Neural progenitor cell (in vitro differentiated cells): ENCODE results near the gene FERMT3. TPM values are rescaled to one million over a fixed set of nuclear protein-coding genes. Genes with fewer than 3 reads are reported as not detected.

Experiments
- DNase-seq: peaks from one replicate; pipeline ENCODE4 v3.0.0-alpha.2; 2016; ENCODE audit warnings: low spot score
- H2AFZ ChIP-seq: fragments of 200-600 bp; sonication (generic); replicated peaks from 2 replicates; pipeline ENCODE4 v1.6.1; 2016; ENCODE audit warnings: antibody characterized with exemption
- H3F3A ChIP-seq: fragments of 200-600 bp; sonication (generic); 2 replicates; pipeline ENCODE4 v1.6.1; 2016; ENCODE audit warnings: antibody characterized with exemption, low read depth
- H3K27ac ChIP-seq: fragments of 200-600 bp; sonication (generic); 2 replicates; pipeline ENCODE4 v1.5.1; 2016; ENCODE audit warnings: mild to moderate bottlenecking
- H3K27me3 ChIP-seq: fragments of 200-600 bp; sonication (generic); 2 replicates; pipeline ENCODE4 v1.6.1; 2016; ENCODE audit warnings: mild to moderate bottlenecking, moderate library complexity
- H3K36me3 ChIP-seq: fragments of 200-600 bp; sonication (generic); 2 replicates; pipeline ENCODE4 v1.5.1; 2016
- H3K4me1 ChIP-seq: fragments of 200-600 bp; sonication (generic); 2 replicates; pipeline ENCODE4 v1.6.1; 2016; ENCODE audit warnings: mixed run types
- H3K4me2 ChIP-seq: fragments of 200-600 bp; sonication (generic); 2 replicates; pipeline ENCODE4 v1.6.1; 2016
- H3K4me3 ChIP-seq: fragments of 200-600 bp; sonication (generic); 2 replicates; pipeline ENCODE4 v1.5.1; 2016
- H3K79me2 ChIP-seq: fragments of 200-600 bp; sonication (generic); 2 replicates; pipeline ENCODE4 v1.6.1; 2016; ENCODE audit warnings: low read depth
- H3K9ac ChIP-seq: fragments of 200-600 bp; sonication (generic); 2 replicates; pipeline ENCODE4 v1.6.1; 2016
- H3K9me3 ChIP-seq: fragments of 200-600 bp; sonication (generic); 2 replicates; pipeline ENCODE4 v1.5.1; 2016; ENCODE audit warnings: low read depth
- H4K20me1 ChIP-seq: fragments of 200-600 bp; sonication (generic); 2 replicates; pipeline ENCODE4 v1.6.1; 2016; ENCODE audit warnings: low read depth
- H3K27ac Mint-ChIP-seq: 3 replicates; pipeline ENCODE4 v1.8.0; 2021; ENCODE audit warnings: mixed read lengths
- H3K27me3 Mint-ChIP-seq: 2 replicates; pipeline ENCODE4 v1.8.0; 2022; ENCODE audit warnings: low read depth, mild to moderate bottlenecking, inconsistent platforms, moderate library complexity, mixed read lengths; ENCODE audit not compliant: insufficient read depth
- H3K36me3 Mint-ChIP-seq: 3 replicates; pipeline ENCODE4 v1.8.0; 2021; ENCODE audit warnings: mixed read lengths
- H3K4me1 Mint-ChIP-seq: 3 replicates; pipeline ENCODE4 v1.8.0; 2021; ENCODE audit warnings: mixed read lengths
- H3K4me3 Mint-ChIP-seq: 3 replicates; pipeline ENCODE4 v1.8.0; 2021; ENCODE audit warnings: mild to moderate bottlenecking, moderate library complexity, mixed read lengths
- H3K9me3 Mint-ChIP-seq: 3 replicates; pipeline ENCODE4 v1.8.0; 2020; ENCODE audit warnings: mixed read lengths
- CTCF ChIP-seq: fragments of 200-600 bp; sonication (generic); IDR thresholded peaks from 2 replicates; pipeline ENCODE4 v1.5.1; 2017; ENCODE audit warnings: antibody characterized with exemption, mild to moderate bottlenecking
- EZH2 ChIP-seq: fragments of 200-600 bp; sonication (generic); IDR thresholded peaks from 2 replicates; pipeline ENCODE4 v1.6.1; 2017; ENCODE audit warnings: antibody characterized with exemption, mild to moderate bottlenecking, moderate library complexity
- EZH2phosphoT487 ChIP-seq: fragments of 200-600 bp; sonication (generic); IDR thresholded peaks from 2 replicates; pipeline ENCODE4 v1.6.1; 2017; ENCODE audit warnings: antibody characterized with exemption
- total RNA-seq: library from RNA; depleted of rRNA; stranded (reverse); fragments of >200 nt; gene quantifications from 2 replicates; pipeline ENCODE4 v1.2.3, GENCODE V29; 2015; ENCODE audit warnings: low replicate concordance

Gene FERMT3
- total RNA-seq, 1 donor from 2014 or later, result not detected

- H3K36me3 Mint-ChIP-seq, result peaks cover 2% of the 10 kb centered on the region
- peaks cover 2% of the 10 kb centered on the region for H3K27me3 ChIP-seq
- peaks cover 25% of the 10 kb centered on the region for H3F3A ChIP-seq
- peak within 1 kb of the TSS; percentile 84 for H3K4me3 ChIP-seq
- H3K27ac Mint-ChIP-seq, result peak within 1 kb of the TSS; percentile 69
- peaks cover 7% of the 10 kb centered on the region for H3K4me1 ChIP-seq
- H3K9me3 ChIP-seq, result no peaks in the 10 kb centered on the region
- DNase-seq, result peak; percentile 99
- H3K9ac ChIP-seq, result peak within 1 kb of the TSS; percentile 65
- peak within 1 kb of the TSS; percentile 89 for H3K4me3 Mint-ChIP-seq
- H3K79me2 ChIP-seq, result peaks cover 17% of the 10 kb centered on the region
- peak within 1 kb of the TSS; percentile 81 for H3K4me2 ChIP-seq
- H3K4me1 Mint-ChIP-seq, result peaks cover 23% of the 10 kb centered on the region
- H3K27me3 Mint-ChIP-seq, result peaks cover 9% of the 10 kb centered on the region
- TF ChIP-seq EZH2 (no peak), CTCF (no peak), EZH2phosphoT487 (no peak)
- H3K27ac ChIP-seq, result peak within 1 kb of the TSS; percentile 95
- H3K9me3 Mint-ChIP-seq, result no peaks in the 10 kb centered on the region
- peak within 1 kb of the TSS; percentile 2 for H2AFZ ChIP-seq
- no peaks in the 10 kb centered on the region for H3K36me3 ChIP-seq
- H4K20me1 ChIP-seq, result peaks cover 21% of the 10 kb centered on the region
These were observed 34.1 kb downstream of the FERMT3 start, which contains the start of gene FKBP2 for GRCh38 chr11:64240435-64241240. Gene FKBP2 (plus strand): TSS chr11:64241095. CDS start chr11:64242388, 1,293 bp downstream.

- Histone ChIP-seq H3K4me3 (peak overlapping the region; percentile 84), H3K27me3 (no peaks in the 10 kb centered on the region), H3K9ac (peak overlapping the region; percentile 65), H3K9me3 (no peaks in the 10 kb centered on the region), H2AFZ (no peak overlapping the region), H3K4me1 (peaks cover 7% of the 10 kb centered on the region), H3K4me2 (peak overlapping the region; percentile 76), H3K27ac (peak overlapping the region; percentile 95), H3K79me2 (peaks cover 22% of the 10 kb centered on the region), H3F3A (peaks cover 21% of the 10 kb centered on the region), H4K20me1 (peaks cover 22% of the 10 kb centered on the region), H3K36me3 (no peaks in the 10 kb centered on the region)
- H3K4me1 Mint-ChIP-seq, result peaks cover 23% of the 10 kb centered on the region
- no peak for TF ChIP-seq CTCF
- no peak for TF ChIP-seq EZH2
- H3K27me3 Mint-ChIP-seq, result peaks cover 7% of the 10 kb centered on the region
- peak overlapping the region; percentile 69 for H3K27ac Mint-ChIP-seq
- peak; percentile 99 for DNase-seq
- peak overlapping the region; percentile 89 for H3K4me3 Mint-ChIP-seq
- H3K36me3 Mint-ChIP-seq, result peaks cover 2% of the 10 kb centered on the region
- no peaks in the 10 kb centered on the region for H3K9me3 Mint-ChIP-seq
These were observed 34.6 kb downstream of the FERMT3 start for GRCh38 chr11:64241241-64241490.

GRCh38 chr11:64241491-64242374, 35.2 kb downstream of the FERMT3 start:
- peaks cover 23% of the 10 kb centered on the region for H3K4me1 Mint-ChIP-seq
- no peaks in the 10 kb centered on the region for H3K27me3 ChIP-seq
- no peak overlapping the region for H3K27ac ChIP-seq
- peak overlapping the region; percentile 46 for H3K9ac ChIP-seq
- no peaks in the 10 kb centered on the region for H3K9me3 ChIP-seq
- no peaks in the 10 kb centered on the region for H3K36me3 ChIP-seq
- H3K4me3 ChIP-seq, result peak overlapping the region; percentile 84
- peak overlapping the region; percentile 2 for H2AFZ ChIP-seq
- H3K79me2 ChIP-seq, result peaks cover 25% of the 10 kb centered on the region
- H3K4me2 ChIP-seq, result peak overlapping the region; percentile 81
- peak overlapping the region; percentile 69 for H3K27ac Mint-ChIP-seq
- peak; percentile 69 for DNase-seq
- TF ChIP-seq CTCF (peak; percentile 3), EZH2phosphoT487 (no peak)
- H3F3A ChIP-seq, result peaks cover 21% of the 10 kb centered on the region
- H3K27me3 Mint-ChIP-seq, result peaks cover 7% of the 10 kb centered on the region
- peak overlapping the region; percentile 89 for H3K4me3 Mint-ChIP-seq
- peaks cover 7% of the 10 kb centered on the region for H3K4me1 ChIP-seq
- H4K20me1 ChIP-seq, result peaks cover 22% of the 10 kb centered on the region
- H3K36me3 Mint-ChIP-seq, result peaks cover 2% of the 10 kb centered on the region
- H3K9me3 Mint-ChIP-seq, result no peaks in the 10 kb centered on the region
